ENCODE measurements around the gene KCNC1.

GRCh38 chr11:17771415-17771814 lies 36.8 kb downstream of the KCNC1 start:
- TF ChIP-seq CTCF (IDR thresholded peaks at IDR 0.05) (no peak), POLR2A (IDR thresholded peaks at IDR 0.05) (no peak)
